ENCODE data around the gene HMGCS2. TPM values are rescaled to one million over a fixed set of nuclear protein-coding genes. Genes with fewer than 3 reads are reported as not detected.

Gene HMGCS2
- total and polyA plus RNA-seq, 9 of the 15 experiments (the other 6 are each of a cell fraction or from before 2014, with no cell fraction given): 0.13 TPM; not detected in 8

- Histone ChIP-seq H3K4me2 (ENCODE audit: insufficient read depth, low read length) (peak overlapping the region; percentile 90), H3K9me1 (ENCODE audit: control insufficient read depth, insufficient read depth, low read length) (no peaks in the 10 kb centered on the region), H3K79me2 (ENCODE audit: control insufficient read depth, insufficient read depth, low read length) (peaks cover 53% of the 10 kb centered on the region), H3K9ac (ENCODE audit: insufficient read depth in 1 of 2, low read depth in 2 of 2, low read length in 2 of 2) (peak overlapping the region in 1 of 2 experiments; percentile 68; a peak in 2 of 4 replicates), H3K9me3 (replicated peaks; ENCODE audit: control insufficient read depth, insufficient read depth, low read depth, low read length) (no peaks in the 10 kb centered on the region), H4K20me1 (replicated peaks; ENCODE audit: control insufficient read depth, insufficient read depth, low read length) (peaks cover 31% of the 10 kb centered on the region), H3K4me1 (replicated peaks in 1 of 2; ENCODE audit: control insufficient read depth in 2 of 2, insufficient read depth in 2 of 2, low read length in 2 of 2) (peaks cover 17 to 30% of the 10 kb centered on the region in 2 experiments), H3K4me3 (peak overlapping the region; percentile 68; the same call in 1 of the 2 replicates), H3K36me3 (ENCODE audit: control insufficient read depth, insufficient read depth, low read length) (no peaks in the 10 kb centered on the region), H2AFZ (ENCODE audit: low read depth, low read length) (peak overlapping the region; percentile 68; the same call in 1 of the 2 replicates), H3K27ac (ENCODE audit: extremely low read depth, low read depth, low read length) (no peak overlapping the region; the same call in 2 of the 3 replicates), H3K27me3 (ENCODE audit: control insufficient read depth in 2 of 2, insufficient read depth in 2 of 2, low read length in 2 of 2) (peaks cover 0 to 7% of the 10 kb centered on the region in 2 experiments; a peak in 3 of 5 replicates)
- ChIA-PET CTCF (ENCODE audit: low intra/inter-chr PET ratio) (no interaction called here), POLR2A (interaction anchor here (0.6 to 2.7 kb wide), 5 partner anchors 11 to 30 kb away, joined by 3 to 10 read pairs (median 3); no protein-coding TSS in a partner anchor)
- TF ChIP-seq E2F6 (IDR thresholded peaks at IDR 0.05; ENCODE audit: borderline replicate concordance in 1 of 2, extremely low read depth in 1 of 2, insufficient read depth in 1 of 2, insufficient read length in 1 of 2, low read depth in 1 of 2, low read length in 1 of 2, poor library complexity in 1 of 2, severe bottlenecking in 1 of 2): no peak
- TF ChIP-seq ZNF589 (CRISPR knock-in tag; IDR thresholded peaks at IDR 0.05; ENCODE audit: low read depth): 0 out of 2 replicates have a peak, but pooled peaks have one; percentile 42
- 41% methylated on average over 6 of the region's 6 CpGs for WGBS (ENCODE audit: insufficient coverage, low coverage, missing lambda C conversion rate)
- no peak for DNase-seq (ENCODE audit: extremely low read depth in 1 of 4, low spot score in 3 of 4)
- intact Hi-C loops (cut with micrococcal nuclease) (loop anchor here (2.0 to 5.0 kb wide), 2 partner anchors 23 to 37 kb away; no protein-coding TSS in a partner anchor), in situ Hi-C loops (cut with MboI) (no loop called here)
- no peak for ATAC-seq
- FAIRE-seq: no peak
- BruUV-seq (replicated peaks): no TSS peak
Measured at GRCh38 chr1:119713749-119714456, 54.8 kb downstream of the HMGCS2 start.

All from K562 (cell line).